ENCODE data around the gene SLC6A18.

The SLC6A18 gene

DNA sequence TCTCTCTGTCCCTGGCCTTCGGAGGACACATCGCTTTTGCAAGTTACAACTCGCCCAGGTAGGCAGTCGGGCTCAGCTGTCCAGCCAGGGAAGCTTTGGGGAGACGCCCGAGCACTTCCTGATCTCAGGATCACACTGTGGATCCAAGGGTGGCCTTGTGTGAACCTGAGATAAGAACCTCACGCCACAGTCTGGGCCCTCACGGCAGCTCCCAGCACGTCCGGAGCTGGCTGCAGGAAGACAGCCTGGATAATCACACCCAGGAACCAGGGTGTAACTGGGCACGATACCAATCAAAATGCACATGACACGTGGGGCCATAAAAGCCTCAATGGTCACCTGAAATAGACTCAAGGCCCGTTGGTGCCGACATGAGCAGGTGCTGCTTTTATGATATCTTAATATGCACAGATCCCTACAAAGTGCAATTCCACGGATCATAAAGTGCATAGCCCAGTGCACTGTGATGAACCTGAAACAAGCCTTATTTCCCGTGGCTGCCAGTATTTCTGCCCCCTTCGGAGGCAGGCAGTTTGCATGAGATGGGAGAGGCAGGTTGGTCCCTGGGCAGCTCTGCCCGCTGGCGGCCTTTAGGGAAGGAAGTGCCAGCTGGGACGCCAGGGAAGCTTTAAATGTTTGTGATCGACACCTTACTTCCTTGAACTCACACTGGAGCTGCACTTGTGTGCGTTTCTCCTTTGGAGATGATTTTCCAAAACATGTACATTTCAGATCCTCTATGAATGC, 14.5 kb downstream of the SLC6A18 start:
- DNase-seq: no peak

DNA sequence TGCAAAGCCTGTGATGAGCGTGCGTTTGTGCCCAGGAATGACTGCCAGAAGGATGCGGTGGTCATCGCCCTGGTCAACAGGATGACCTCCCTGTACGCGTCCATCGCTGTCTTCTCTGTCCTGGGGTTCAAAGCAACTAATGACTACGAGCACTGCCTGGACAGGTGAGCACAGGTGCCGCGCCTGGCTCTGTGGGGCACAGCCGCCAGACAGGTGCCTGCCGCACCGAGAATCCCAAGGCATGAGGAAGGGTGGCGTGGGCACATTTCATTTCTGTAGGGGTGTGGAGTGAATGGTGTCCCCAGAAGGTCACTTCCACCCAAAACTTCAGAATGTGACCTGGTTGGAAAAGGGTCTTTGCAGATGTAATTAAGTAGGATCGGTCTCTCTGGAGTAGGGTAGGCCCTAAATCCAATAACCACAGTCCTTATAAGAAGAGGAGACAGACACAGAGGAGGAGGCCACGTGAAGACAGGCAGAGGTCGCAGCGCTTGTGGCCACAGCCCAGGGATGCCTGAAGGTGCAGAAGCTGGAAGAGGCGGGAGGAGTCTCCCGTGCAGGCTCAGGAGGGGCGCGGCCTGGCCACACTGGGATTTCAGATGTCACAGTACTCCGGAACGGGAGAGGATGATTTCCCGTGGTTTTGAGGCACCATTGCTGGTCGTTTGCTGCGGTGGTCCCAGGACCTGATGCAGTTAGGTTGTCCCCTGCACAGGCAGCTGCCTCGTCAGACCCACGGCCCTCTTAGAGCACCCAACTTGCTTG, 15.5 kb downstream of the SLC6A18 start:
- no peak for DNase-seq

DNA sequence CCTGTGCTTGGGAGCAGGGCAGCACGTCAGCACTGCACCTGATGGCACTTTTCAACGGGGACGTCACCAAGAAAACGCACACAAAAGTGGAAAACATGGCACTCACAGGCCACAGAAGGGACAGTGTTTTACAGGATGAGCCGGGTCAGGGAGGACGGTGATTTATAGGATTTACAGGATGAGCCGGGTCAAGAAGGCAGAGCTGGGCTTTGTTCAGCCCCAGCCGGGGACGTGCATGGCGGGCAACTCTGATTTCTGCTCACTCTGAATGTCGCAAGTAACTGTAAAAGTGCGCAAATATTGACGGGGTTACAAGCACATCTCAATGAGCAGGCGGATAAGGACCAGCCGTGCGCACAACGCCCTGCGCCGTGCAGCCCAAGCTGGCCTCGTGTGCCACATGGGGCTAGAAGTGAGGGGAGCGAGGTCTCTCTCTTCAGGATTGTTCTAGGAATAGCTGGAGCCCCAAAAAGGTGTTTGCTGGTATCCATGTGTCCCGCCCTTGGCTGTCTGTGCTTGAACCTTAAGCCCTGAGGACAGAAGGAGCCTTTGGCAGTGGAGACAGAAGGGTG, 16.4 kb downstream of the SLC6A18 start:
- no peak for DNase-seq

DNA sequence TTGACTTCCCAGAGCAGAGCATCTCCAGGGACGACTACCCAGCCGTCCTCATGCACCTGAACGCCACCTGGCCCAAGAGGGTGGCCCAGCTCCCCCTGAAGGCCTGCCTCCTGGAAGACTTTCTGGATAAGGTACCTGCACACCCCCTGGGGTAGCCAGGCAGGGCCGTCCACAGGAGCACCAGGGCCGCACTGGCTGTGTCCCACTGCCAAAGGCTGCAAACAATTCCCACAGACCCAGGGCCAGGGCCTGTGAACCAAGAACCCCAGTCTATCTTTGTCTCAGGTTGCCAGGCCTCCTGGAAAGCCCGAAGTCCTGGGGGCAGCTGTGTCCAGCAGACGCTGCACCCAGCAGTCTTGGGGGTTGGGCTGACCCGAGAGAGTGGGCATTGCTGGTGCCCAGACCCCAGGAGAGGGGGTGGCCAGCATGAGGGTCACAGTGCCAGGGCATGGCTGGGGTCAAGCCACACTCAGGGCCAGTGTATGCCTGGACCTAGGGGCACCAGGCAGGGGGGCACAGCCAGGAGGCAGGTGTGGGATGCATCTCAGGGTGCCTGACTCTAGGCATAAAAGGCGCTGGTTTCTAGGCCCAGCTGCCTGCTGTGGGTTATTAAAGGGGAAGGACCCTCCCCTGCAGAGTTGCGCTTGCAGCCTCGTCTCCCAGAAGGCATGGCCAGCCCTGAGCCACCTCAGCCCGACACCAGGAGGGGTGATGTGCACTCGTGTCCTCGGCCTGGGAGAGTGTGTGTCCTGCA, 17.7 kb downstream of the SLC6A18 start:
- DNase-seq: no peak

DNA sequence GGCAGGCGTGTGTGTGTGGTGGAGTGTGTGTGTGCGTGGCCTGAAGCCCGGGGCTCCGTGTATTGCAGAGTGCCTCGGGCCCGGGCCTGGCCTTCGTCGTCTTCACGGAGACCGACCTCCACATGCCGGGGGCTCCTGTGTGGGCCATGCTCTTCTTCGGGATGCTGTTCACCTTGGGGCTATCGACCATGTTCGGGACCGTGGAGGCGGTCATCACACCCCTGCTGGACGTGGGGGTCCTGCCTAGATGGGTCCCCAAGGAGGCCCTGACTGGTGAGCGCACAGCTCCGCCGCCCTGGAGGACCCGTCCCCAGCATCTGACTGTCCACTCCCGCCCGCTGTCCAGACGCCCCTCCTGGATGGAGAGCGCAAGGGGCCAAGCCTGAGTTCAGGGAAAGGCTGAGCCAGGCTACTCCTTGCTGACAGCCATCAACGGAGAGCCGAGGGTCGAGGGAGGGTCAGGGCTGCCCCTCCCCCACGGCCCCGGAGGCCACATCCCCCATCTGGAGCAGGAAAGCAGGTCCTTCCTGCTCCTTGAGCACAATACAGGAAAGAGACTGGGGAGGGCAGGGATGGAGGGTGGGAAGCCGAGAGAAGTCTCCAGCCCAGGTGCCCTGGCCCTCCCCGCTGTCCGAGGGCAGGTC, 18.4 kb downstream of the SLC6A18 start:
- DNase-seq: no peak

GRCh38 chr5:1244255-1244654, 19.1 kb downstream of the SLC6A18 start:
- no peak for DNase-seq

- no peak for DNase-seq
These were observed 19.8 kb downstream of the SLC6A18 start for GRCh38 chr5:1244976-1245375.

DNA sequence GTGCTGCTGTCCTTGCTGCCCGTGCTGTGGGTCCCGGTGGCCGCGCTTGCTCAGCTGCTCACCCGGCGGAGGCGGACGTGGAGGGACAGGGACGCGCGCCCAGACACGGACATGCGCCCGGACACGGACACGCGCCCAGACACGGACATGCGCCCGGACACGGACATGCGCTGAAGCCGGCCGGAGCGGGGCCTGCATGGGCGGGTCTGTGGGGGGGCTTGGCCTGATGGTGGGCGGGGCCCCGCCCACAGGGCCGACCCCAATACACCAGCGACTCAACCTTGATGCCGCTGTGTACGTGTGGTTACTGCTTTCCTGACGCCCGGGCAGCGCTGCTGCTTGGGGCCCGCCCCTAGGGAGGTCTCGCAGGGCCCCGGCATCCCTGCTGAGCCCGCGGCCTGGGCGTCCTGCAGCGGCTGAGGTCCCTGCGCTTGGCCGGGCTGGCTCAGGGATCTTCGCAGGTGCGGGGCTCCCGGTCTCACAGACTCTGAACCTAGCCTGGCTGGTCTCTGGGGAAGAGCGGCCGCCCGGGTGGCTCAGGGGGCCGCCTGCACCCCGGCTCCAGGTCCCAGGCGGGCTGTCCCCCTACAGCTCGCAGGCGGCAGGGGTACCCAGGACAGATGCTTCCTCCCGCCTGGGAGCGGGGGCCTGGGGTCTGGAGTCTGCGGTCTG, 20.9 kb downstream of the SLC6A18 start:
- no peak for DNase-seq

- no peak for DNase-seq
These were observed 21.7 kb downstream of the SLC6A18 start for GRCh38 chr5:1246711-1247431.

GRCh38 chr5:1247811-1248210, 22.6 kb downstream of the SLC6A18 start:
- no peak for DNase-seq

GRCh38 chr5:1249366-1250280, 24.4 kb downstream of the SLC6A18 start:
- DNase-seq: no peak

DNA sequence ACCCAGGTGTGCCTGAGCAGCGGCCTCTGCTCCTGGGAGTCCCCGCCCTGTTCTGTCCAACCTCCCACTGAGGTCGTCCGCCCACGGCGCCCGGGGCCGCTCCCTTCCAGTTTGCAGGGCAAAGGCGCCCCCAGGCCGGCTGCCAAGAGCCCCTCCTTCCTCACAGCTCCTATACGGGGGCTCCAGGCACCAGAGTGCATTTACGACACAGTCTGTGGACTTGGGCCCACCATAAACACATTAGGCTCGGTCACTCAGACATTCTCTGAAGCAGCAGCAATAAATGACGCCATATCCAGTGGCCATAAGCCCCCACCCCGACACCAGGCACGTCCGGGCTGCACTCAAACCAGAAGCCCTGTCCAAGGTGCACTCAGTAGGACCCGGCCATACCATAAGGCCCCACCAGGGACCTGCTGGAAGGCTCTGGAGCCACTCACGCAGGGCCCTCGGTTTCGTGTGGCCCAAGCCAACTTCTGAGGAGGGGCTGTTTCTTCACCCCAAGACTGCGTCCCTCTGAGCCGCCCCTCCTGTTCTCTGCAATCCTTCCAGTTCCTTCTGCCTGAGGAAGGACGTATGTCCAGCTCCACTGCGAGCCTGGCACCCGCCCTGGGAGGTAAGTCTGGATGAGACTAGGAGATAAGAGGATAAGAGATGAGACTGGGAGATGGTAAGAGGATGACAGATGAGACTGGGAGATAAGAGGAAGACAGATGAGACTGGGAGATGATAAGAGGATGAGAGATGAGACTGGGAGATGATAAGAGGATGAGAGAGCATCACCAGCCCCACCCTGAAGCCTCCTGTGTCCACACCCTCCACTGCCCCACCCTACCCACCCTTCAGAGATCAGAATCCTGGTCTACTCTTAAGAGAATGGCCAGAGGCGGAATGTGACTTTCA, 26.7 kb downstream of the SLC6A18 start:
- no peak for DNase-seq

GRCh38 chr5:1252681-1253080, 27.5 kb downstream of the SLC6A18 start:
- DNase-seq: no peak

DNA sequence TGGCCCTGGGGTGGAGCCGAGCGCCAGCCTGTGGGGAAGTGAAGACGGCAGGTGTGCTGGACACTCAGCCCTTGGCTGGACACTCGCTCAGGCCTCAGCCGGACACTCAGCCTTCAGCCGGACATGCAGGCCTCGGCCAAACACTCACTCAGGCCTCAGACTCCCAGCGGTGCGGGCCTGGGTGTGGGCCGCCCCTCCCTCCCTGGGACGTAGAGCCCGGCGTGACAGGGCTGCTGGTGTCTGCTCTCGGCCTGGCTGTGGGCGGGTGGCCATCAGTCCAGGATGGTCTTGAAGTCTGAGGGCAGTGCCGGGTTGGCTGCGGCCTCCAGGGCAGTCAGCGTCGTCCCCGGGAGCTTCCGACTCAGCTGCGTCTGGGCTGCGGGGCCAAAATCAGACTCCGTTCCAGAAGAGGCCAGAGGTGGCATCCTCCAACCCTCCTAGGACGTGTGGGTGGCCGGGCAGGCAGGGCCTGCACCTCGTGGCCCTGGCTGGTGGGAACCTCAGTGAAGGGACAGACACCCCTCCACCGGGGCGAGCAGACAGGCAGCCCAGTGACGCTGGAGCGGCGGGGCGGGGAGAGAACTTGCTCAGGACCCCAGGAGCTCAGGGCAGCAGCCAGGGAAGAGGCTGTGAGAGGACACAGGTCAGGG, 28.4 kb downstream of the SLC6A18 start:
- no peak for DNase-seq

GRCh38 chr5:1254196-1254595, 29.0 kb downstream of the SLC6A18 start:
- DNase-seq: no peak

GRCh38 chr5:1255081-1255561, 29.9 kb downstream of the SLC6A18 start:
- DNase-seq: peak; percentile 34

- no peak for DNase-seq
These were observed 31.6 kb downstream of the SLC6A18 start for GRCh38 chr5:1256776-1257175.

DNA sequence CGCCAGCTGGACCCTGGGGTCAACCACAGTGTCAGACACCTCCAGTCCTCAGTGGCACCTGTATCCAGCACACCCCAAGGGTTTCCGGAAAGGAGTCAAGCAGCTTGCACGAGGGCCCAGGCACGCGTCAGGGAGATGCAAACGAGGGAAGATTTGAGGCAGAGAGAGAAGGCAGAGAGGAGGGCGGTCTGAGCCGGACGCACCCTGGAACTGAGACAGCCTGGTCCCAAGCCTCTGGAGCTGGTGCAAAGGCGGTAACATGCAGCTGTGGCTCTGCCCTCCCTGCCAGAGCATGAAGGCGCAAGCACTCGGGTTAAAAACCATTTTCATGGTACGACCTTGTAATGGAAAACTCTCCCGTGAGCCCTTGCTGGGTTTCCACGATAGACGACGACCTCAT, 32.2 kb downstream of the SLC6A18 start:
- no peak for DNase-seq

DNA sequence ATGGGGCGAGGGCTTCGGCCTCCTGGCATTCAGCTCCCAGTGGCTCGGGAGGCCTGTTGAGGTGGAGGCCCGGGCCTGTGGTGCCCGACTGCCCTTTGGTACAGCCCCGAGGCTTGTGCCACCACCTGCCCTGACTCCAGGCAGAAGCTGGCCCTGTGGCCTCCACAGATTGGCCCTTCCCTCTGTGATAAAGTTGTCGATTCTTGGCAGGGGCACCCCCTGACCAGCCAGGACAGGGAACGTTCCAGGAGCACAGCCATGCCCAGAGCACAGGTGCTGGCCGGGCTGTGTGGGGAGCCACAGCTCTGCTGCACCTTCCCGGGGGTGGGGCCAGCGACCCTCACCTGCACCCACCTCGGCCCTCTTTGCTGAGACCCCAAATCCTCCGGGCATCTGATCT, 32.7 kb downstream of the SLC6A18 start:
- no peak for DNase-seq

Measured in CD4-positive, alpha-beta T cell treated with Interferon gamma for 1 hour (primary cell).